Measurements from ENCODE around the gene ARRB1.

ARRB1 gene

GRCh38 chr11:75229466-75229865 is 122.0 kb downstream of the ARRB1 start:
- Histone ChIP-seq H3K9me3 (ENCODE audit: severe bottlenecking) (no peaks in the 10 kb centered on the region), H3K36me3 (ENCODE audit: low read depth) (no peaks in the 10 kb centered on the region), H3K27me3 (ENCODE audit: insufficient read depth, poor library complexity, severe bottlenecking) (no peaks in the 10 kb centered on the region), H3K4me1 (ENCODE audit: insufficient read depth, poor library complexity, severe bottlenecking) (no peaks in the 10 kb centered on the region), H3K27ac (ENCODE audit: poor library complexity, severe bottlenecking) (no peak overlapping the region), H3K4me3 (ENCODE audit: severe bottlenecking) (no peak overlapping the region)
- TF ChIP-seq, protein P1, sequence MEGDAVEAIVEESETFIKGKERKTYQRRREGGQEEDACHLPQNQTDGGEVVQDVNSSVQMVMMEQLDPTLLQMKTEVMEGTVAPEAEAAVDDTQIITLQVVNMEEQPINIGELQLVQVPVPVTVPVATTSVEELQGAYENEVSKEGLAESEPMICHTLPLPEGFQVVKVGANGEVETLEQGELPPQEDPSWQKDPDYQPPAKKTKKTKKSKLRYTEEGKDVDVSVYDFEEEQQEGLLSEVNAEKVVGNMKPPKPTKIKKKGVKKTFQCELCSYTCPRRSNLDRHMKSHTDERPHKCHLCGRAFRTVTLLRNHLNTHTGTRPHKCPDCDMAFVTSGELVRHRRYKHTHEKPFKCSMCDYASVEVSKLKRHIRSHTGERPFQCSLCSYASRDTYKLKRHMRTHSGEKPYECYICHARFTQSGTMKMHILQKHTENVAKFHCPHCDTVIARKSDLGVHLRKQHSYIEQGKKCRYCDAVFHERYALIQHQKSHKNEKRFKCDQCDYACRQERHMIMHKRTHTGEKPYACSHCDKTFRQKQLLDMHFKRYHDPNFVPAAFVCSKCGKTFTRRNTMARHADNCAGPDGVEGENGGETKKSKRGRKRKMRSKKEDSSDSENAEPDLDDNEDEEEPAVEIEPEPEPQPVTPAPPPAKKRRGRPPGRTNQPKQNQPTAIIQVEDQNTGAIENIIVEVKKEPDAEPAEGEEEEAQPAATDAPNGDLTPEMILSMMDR (IDR thresholded peaks at IDR 0.05; ENCODE audit: poor library complexity, severe bottlenecking): no peak
- ATAC-seq (ENCODE audit: low read depth) (no peak), DNase-seq (ENCODE audit: low spot score) (no peak)

GRCh38 chr11:75225794-75226193 is 125.7 kb downstream of the ARRB1 start:
- Histone ChIP-seq H3K9me3 (ENCODE audit: severe bottlenecking) (no peaks in the 10 kb centered on the region), H3K4me3 (ENCODE audit: severe bottlenecking) (no peak overlapping the region), H3K4me1 (ENCODE audit: insufficient read depth, poor library complexity, severe bottlenecking) (no peaks in the 10 kb centered on the region), H3K27me3 (ENCODE audit: insufficient read depth, poor library complexity, severe bottlenecking) (no peaks in the 10 kb centered on the region), H3K27ac (ENCODE audit: poor library complexity, severe bottlenecking) (no peak overlapping the region), H3K36me3 (ENCODE audit: low read depth) (no peaks in the 10 kb centered on the region)
- DNase-seq (ENCODE audit: low spot score) (no peak), ATAC-seq (ENCODE audit: low read depth) (no peak)
- TF ChIP-seq, protein P1 (IDR thresholded peaks at IDR 0.05; ENCODE audit: poor library complexity, severe bottlenecking): no peak

DNA sequence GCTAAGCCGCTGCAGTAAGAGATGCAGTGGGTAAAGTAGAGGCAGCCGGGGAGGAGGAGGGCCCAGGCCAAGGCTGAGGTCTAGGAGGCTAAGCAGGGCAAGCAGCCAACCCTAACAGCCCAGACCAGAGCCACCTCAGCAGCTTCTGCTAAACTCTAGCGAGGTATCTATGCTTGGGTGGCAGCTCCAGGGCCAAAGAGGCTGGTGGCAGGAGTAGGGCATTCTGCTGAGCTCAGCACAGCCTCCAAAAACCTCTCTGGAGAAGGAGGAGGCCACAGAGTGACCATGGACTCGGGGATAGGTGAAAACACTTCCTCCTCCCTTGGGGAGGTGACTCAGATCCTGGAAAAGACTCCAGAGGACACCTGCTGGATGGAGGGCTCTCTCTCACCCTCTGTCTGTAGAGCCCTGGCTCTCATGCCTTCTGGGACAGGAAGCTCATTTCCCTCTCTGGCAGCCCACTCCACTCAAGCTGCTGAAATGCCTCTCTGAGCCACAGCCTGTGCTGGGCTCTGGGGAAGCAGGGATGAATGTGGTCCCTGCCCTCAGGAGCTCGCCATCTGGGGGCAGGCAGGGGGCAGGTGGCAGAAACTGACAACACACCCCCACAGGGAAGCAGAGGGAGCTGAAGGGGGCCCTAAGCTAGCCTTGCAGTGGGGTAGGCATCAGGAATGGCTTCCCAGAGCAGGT is 127.4 kb downstream of the ARRB1 start:
- Histone ChIP-seq H3K27me3 (ENCODE audit: insufficient read depth, poor library complexity, severe bottlenecking) (no peaks in the 10 kb centered on the region), H3K9me3 (ENCODE audit: severe bottlenecking) (no peaks in the 10 kb centered on the region), H3K4me3 (ENCODE audit: severe bottlenecking) (no peak overlapping the region), H3K36me3 (ENCODE audit: low read depth) (no peaks in the 10 kb centered on the region), H3K4me1 (ENCODE audit: insufficient read depth, poor library complexity, severe bottlenecking) (no peaks in the 10 kb centered on the region), H3K27ac (ENCODE audit: poor library complexity, severe bottlenecking) (no peak overlapping the region)
- ATAC-seq (ENCODE audit: low read depth) (peak; percentile 54), DNase-seq (ENCODE audit: low spot score) (no peak)
- TF ChIP-seq, protein P1 (IDR thresholded peaks at IDR 0.05; ENCODE audit: poor library complexity, severe bottlenecking): no peak

GRCh38 chr11:75219869-75220268 is 131.6 kb downstream of the ARRB1 start:
- TF ChIP-seq, protein P1 (IDR thresholded peaks at IDR 0.05; ENCODE audit: poor library complexity, severe bottlenecking): no peak

GRCh38 chr11:75214843-75215242 is 136.6 kb downstream of the ARRB1 start:
- TF ChIP-seq, protein P1 (IDR thresholded peaks at IDR 0.05; ENCODE audit: poor library complexity, severe bottlenecking): no peak
- no peak for DNase-seq (ENCODE audit: low spot score)
- no peak for ATAC-seq (ENCODE audit: low read depth)
- Histone ChIP-seq H3K36me3 (ENCODE audit: low read depth) (no peaks in the 10 kb centered on the region), H3K27me3 (ENCODE audit: insufficient read depth, poor library complexity, severe bottlenecking) (no peaks in the 10 kb centered on the region), H3K4me3 (ENCODE audit: severe bottlenecking) (no peak overlapping the region), H3K4me1 (ENCODE audit: insufficient read depth, poor library complexity, severe bottlenecking) (no peaks in the 10 kb centered on the region), H3K27ac (ENCODE audit: poor library complexity, severe bottlenecking) (no peak overlapping the region), H3K9me3 (ENCODE audit: severe bottlenecking) (no peaks in the 10 kb centered on the region)

More at GRCh38 chr11:75219869-75220268, 131.6 kb downstream of the ARRB1 start:
- Histone ChIP-seq H3K27ac (ENCODE audit: poor library complexity, severe bottlenecking) (no peak overlapping the region), H3K36me3 (ENCODE audit: low read depth) (no peaks in the 10 kb centered on the region), H3K27me3 (ENCODE audit: insufficient read depth, poor library complexity, severe bottlenecking) (no peaks in the 10 kb centered on the region), H3K4me1 (ENCODE audit: insufficient read depth, poor library complexity, severe bottlenecking) (no peaks in the 10 kb centered on the region), H3K9me3 (ENCODE audit: severe bottlenecking) (no peaks in the 10 kb centered on the region), H3K4me3 (ENCODE audit: severe bottlenecking) (no peak overlapping the region)
- no peak for ATAC-seq (ENCODE audit: low read depth)
- no peak for DNase-seq (ENCODE audit: low spot score)
